Hematopoietic multipotent progenitor cell treated with erythropoietin and hydrocortisone succinate and interleukin-3 and kit ligand, for 15 days (in vitro differentiated cells): ENCODE results near the gene SH2B3.
"Not testable (repeated sequence)": the region's sequence is repeated elsewhere in the genome, so short reads cannot be mapped to it uniquely, and the experiment has no call there.

ENCODE experiments used
- DNase-seq: peaks from one replicate; pipeline ENCODE4 v3.0.0-alpha.2; 2015; ENCODE audit warnings: low spot score

SH2B3 gene

GRCh38 chr12:111405859-111406473, at the start of gene SH2B3:
Gene SH2B3, plus strand, starts transcription at chr12:111405923. Its CDS starts 12,223 bp downstream, at chr12:111418146.
- DNase-seq: no peak

- DNase-seq: no peak
These were observed 46.4 kb upstream of the SH2B3 start for GRCh38 chr12:111359231-111359913.

GRCh38 chr12:111359914-111360276, 45.8 kb upstream of the SH2B3 start:
- DNase-seq: no peak

- DNase-seq: no peak
These were observed 45.3 kb upstream of the SH2B3 start for GRCh38 chr12:111360325-111360930.

- no peak for DNase-seq
These were observed 44.5 kb upstream of the SH2B3 start for GRCh38 chr12:111361073-111361716.

GRCh38 chr12:111361717-111362576, 43.8 kb upstream of the SH2B3 start:
- no peak for DNase-seq

GRCh38 chr12:111362687-111363475, 42.8 kb upstream of the SH2B3 start:
- no peak for DNase-seq

- DNase-seq: no peak
These were observed 42.1 kb upstream of the SH2B3 start for GRCh38 chr12:111363578-111363977.

- no peak for DNase-seq
These were observed 39.6 kb upstream of the SH2B3 start for GRCh38 chr12:111366075-111366474.

- no peak for DNase-seq
These were observed 39.1 kb upstream of the SH2B3 start for GRCh38 chr12:111366583-111366982.

GRCh38 chr12:111367661-111368221, 38.0 kb upstream of the SH2B3 start:
- no peak for DNase-seq

GRCh38 chr12:111368291-111368787, 37.4 kb upstream of the SH2B3 start:
- no peak for DNase-seq

- peak; percentile 79 for DNase-seq
These were observed 36.8 kb upstream of the SH2B3 start, which contains the start of gene PHETA1 for GRCh38 chr12:111368788-111369495. Gene PHETA1, minus strand, starts transcription at chr12:111369095. Its CDS starts 5,668 bp downstream, at chr12:111363427.

- DNase-seq: no peak
These were observed 36.1 kb upstream of the SH2B3 start for GRCh38 chr12:111369496-111370220.

- not testable (repeated sequence) for DNase-seq
These were observed 32.5 kb upstream of the SH2B3 start for GRCh38 chr12:111373231-111373630.

- DNase-seq: no peak
These were observed 28.3 kb upstream of the SH2B3 start for GRCh38 chr12:111377440-111377839.

- no peak for DNase-seq
These were observed 25.7 kb upstream of the SH2B3 start for GRCh38 chr12:111379942-111380554.

GRCh38 chr12:111384596-111384995, 21.1 kb upstream of the SH2B3 start:
- DNase-seq: no peak

- no peak for DNase-seq
These were observed 18.8 kb upstream of the SH2B3 start for GRCh38 chr12:111386885-111387284.
